Nephron (organoid): ENCODE results near the gene PARD3.
A peak's percentile ranks its signal among the peaks of the same experiment; 100 is the strongest.

Experiments
- H3K27ac Mint-ChIP-seq, 3 experiments: 2 replicates each; pipeline ENCODE4 v1.8.0; 2020; ENCODE audit warnings: mixed read lengths in 3 of 3, mild to moderate bottlenecking in 2 of 3, moderate library complexity in 1 of 3
- H3K27me3 Mint-ChIP-seq: 2 replicates; pipeline ENCODE4 v1.8.0; 2021; ENCODE audit warnings: low read depth, mild to moderate bottlenecking, moderate library complexity, mixed read lengths
- H3K36me3 Mint-ChIP-seq: 2 replicates; pipeline ENCODE4 v1.8.0; 2020; ENCODE audit warnings: low read depth, mixed read lengths
- H3K4me1 Mint-ChIP-seq: 2 replicates; pipeline ENCODE4 v1.8.0; 2020; ENCODE audit warnings: mixed read lengths
- H3K4me3 Mint-ChIP-seq, 3 experiments: 2 replicates each; pipeline ENCODE4 v1.8.0; 2020; ENCODE audit warnings: mild to moderate bottlenecking in 3 of 3, mixed read lengths in 3 of 3, moderate library complexity in 2 of 3
- H3K9me3 Mint-ChIP-seq: 2 replicates; pipeline ENCODE4 v1.8.0; 2020; ENCODE audit warnings: mixed read lengths
- TF ChIP-seq, protein P1 (sequence below), 3 experiments: fragments of 200-600 bp; sonication (generic); IDR thresholded peaks; one replicate each; pipeline ENCODE4 v1.5.0; 2021; ENCODE audit warnings: antibody characterized with exemption in 3 of 3; ENCODE audit not compliant: unreplicated experiment in 3 of 3

Gene PARD3

DNA sequence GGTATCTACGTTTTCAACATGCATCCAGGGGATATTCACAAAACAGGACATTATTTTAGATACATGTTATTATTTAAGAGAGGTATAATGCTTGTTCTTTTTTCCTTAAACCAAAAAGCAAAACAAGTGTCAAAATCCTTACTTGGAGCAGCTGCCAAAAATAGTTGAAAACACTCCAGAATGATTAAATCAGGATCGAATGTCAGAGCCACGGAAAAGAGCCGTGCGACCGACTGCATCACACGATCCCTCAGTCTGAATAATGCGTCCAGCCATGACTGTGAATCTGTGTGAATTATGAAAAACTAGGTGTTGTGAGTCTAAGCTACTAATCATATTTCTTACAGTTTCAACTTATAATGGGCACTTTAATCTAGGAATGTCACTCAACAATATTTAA lies 126.0 kb downstream of the PARD3 start:
- Mint-ChIP-seq H3K36me3 (peaks cover 31% of the 10 kb centered on the region), H3K27me3 (no peaks in the 10 kb centered on the region), H3K4me1 (peaks cover 33% of the 10 kb centered on the region), H3K27ac (peak overlapping the region in 2 of 3 experiments; percentile 12 to 32), H3K4me3 (no peak overlapping the region), H3K9me3 (peaks cover 3% of the 10 kb centered on the region)
- TF ChIP-seq, protein P1, sequence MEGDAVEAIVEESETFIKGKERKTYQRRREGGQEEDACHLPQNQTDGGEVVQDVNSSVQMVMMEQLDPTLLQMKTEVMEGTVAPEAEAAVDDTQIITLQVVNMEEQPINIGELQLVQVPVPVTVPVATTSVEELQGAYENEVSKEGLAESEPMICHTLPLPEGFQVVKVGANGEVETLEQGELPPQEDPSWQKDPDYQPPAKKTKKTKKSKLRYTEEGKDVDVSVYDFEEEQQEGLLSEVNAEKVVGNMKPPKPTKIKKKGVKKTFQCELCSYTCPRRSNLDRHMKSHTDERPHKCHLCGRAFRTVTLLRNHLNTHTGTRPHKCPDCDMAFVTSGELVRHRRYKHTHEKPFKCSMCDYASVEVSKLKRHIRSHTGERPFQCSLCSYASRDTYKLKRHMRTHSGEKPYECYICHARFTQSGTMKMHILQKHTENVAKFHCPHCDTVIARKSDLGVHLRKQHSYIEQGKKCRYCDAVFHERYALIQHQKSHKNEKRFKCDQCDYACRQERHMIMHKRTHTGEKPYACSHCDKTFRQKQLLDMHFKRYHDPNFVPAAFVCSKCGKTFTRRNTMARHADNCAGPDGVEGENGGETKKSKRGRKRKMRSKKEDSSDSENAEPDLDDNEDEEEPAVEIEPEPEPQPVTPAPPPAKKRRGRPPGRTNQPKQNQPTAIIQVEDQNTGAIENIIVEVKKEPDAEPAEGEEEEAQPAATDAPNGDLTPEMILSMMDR (IDR thresholded peaks at IDR 0.05; ENCODE audit: unreplicated experiment in 3 of 3), result no peak

DNA sequence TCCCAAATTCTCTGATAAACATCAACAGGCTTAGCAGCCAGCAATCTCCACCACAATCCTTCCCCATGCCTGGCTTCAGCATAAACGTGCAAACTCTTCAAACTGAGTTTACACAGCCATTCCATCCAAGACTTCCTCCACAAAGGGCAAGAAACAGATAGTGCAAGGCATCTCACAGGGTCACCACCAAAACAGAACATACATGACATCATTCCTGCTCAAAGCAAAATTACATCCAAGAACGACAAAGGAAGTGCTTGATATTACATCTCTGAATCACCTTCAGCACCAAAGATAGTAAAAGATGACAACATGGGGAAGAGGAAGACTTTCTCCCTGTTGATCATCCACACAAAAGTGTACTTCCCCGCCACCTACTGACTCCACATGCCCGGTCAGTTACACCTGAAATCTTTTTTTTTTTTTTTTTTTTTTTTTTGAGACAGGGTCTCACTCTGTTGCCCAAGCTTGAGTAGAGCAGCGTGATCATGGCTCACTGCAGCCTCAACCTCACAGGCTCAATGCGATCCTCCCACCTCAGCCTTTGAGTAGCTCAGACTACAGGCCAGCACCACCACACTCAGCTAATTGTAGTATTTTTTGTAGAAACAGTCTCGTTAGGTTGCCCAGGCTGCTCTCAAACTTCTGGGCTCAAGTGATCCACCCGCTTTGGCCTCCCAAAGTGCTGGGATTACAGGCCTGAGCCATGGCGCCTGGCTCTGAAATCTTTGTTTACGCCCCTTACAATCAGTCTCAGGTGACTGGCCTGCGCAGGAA lies 127.5 kb downstream of the PARD3 start:
- Mint-ChIP-seq H3K36me3 (peaks cover 19% of the 10 kb centered on the region), H3K27me3 (no peaks in the 10 kb centered on the region), H3K27ac (peak overlapping the region; percentile 11 to 52 (median 13)), H3K9me3 (peaks cover 3% of the 10 kb centered on the region), H3K4me3 (no peak overlapping the region), H3K4me1 (peaks cover 33% of the 10 kb centered on the region)
- TF ChIP-seq, protein P1 (IDR thresholded peaks at IDR 0.05; ENCODE audit: unreplicated experiment in 3 of 3), result no peak

DNA sequence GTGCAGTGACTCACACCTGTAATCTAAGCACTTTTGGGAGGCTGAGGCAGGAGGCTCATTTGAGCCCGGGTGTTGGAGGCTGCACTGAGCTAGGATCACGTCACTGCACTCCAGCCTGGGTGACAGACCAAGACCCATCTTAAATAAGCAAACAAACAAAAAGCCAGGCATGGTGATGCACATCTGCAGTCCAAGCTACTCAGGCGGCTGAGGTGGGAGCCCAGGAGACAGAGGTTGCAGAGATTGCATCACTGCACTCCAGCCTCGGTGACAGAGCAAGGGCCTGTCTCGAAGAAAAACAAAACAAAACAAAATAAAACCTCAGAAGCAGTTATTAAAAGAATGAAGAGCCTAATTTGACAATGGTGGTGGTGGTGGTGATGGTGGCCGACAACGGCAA lies 132.5 kb downstream of the PARD3 start:
- Mint-ChIP-seq H3K4me3 (no peak overlapping the region), H3K9me3 (no peaks in the 10 kb centered on the region), H3K36me3 (no peaks in the 10 kb centered on the region), H3K27me3 (no peaks in the 10 kb centered on the region), H3K4me1 (peaks cover 43% of the 10 kb centered on the region), H3K27ac (peak overlapping the region in 2 of 3 experiments; percentile 35 to 77)
- TF ChIP-seq, protein P1 (IDR thresholded peaks at IDR 0.05; ENCODE audit: unreplicated experiment in 3 of 3), result no peak

DNA sequence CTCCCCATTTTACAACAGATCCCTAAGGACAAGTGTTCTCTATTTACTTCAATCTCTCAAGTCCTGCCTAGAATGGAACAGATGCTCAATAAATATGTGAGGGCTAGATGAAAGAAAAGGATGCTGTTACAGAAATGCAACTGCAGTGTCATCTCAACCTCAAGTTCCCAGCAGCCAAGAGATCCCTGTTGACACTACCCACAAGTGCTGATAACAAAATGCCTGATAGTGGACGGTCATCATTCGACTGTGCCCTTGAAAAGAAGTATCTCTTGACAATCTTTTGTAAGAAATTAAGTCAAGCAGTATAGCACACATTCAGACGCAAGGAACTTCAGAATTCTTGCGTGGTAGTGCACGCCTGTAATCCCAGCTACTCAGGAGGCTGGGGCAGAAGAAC lies 133.2 kb downstream of the PARD3 start:
- H3K27me3 Mint-ChIP-seq, result no peaks in the 10 kb centered on the region
- H3K4me1 Mint-ChIP-seq, result peaks cover 41% of the 10 kb centered on the region
- no peaks in the 10 kb centered on the region for H3K36me3 Mint-ChIP-seq
- H3K4me3 Mint-ChIP-seq, result no peak overlapping the region
- no peaks in the 10 kb centered on the region for H3K9me3 Mint-ChIP-seq
- TF ChIP-seq, protein P1 (IDR thresholded peaks at IDR 0.05; ENCODE audit: unreplicated experiment in 3 of 3), result no peak
- H3K27ac Mint-ChIP-seq, result no peak overlapping the region

DNA sequence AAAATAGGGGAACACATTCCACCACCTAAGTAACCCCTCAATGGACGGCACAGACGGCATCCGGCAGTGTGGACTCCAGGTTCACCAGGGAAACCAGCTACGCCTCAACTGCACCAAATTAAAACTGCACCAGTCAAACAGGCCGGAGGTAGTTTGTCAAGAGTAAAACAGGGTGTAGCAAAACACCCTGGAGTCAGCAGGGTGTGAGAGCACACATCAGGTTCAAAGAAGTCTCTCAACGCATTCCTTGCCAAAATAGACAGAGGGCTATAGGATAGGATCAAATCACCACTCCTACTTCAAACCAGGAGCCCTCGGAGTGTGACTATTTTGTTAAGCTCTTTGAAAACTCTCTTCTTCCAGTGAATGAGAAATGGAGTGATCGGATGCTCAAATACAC lies 135.9 kb downstream of the PARD3 start:
- TF ChIP-seq, protein P1 (IDR thresholded peaks at IDR 0.05; ENCODE audit: unreplicated experiment in 3 of 3), result no peak
- Mint-ChIP-seq H3K4me3 (no peak overlapping the region), H3K36me3 (no peaks in the 10 kb centered on the region), H3K4me1 (peaks cover 32% of the 10 kb centered on the region), H3K9me3 (no peaks in the 10 kb centered on the region), H3K27me3 (no peaks in the 10 kb centered on the region), H3K27ac (peak overlapping the region in 1 of 3 experiments; percentile 2)

DNA sequence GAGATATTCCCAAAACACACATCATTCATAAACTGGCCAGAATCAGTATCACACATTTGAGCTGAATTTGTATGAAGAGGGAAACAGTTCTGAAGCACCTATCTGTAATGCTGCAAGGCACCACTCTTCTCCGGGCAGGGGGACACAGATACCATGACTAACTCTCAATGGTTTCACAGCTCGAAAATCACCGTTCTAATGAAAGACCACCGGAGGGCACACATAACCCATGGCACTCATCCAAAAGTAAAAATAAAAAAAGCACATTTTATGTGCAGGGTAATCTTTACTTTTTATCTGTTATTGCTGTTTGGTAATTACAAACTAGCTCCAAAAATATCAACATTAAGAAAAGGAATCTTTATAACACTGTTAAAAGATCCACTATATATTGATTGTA lies 137.5 kb downstream of the PARD3 start:
- TF ChIP-seq, protein P1 (IDR thresholded peaks at IDR 0.05; ENCODE audit: unreplicated experiment in 3 of 3), result peak; percentile 13 to 39 (median 18)
- H3K9me3 Mint-ChIP-seq, result no peaks in the 10 kb centered on the region
- H3K27me3 Mint-ChIP-seq, result no peaks in the 10 kb centered on the region
- no peak overlapping the region for H3K4me3 Mint-ChIP-seq
- peak overlapping the region in 1 of 3 experiments; percentile 30 for H3K27ac Mint-ChIP-seq
- H3K36me3 Mint-ChIP-seq, result no peaks in the 10 kb centered on the region
- H3K4me1 Mint-ChIP-seq, result peaks cover 42% of the 10 kb centered on the region
